8988T (cell line): Measurements from ENCODE around the gene PRAF2.

ENCODE experiments used
- DNase-seq: peaks from one replicate; pipeline ENCODE4 v3.0.0; 2011

PRAF2 gene

GRCh38 chrX:49071877-49072711 is 1.7 kb downstream of the PRAF2 start:
- DNase-seq = peak; percentile 47

GRCh38 chrX:49070988-49071387 is 2.8 kb downstream of the PRAF2 start:
- DNase-seq = no peak

- peak; percentile 51 for DNase-seq
Measured at GRCh38 chrX:49069038-49069437, 4.8 kb downstream of the PRAF2 start.

DNA sequence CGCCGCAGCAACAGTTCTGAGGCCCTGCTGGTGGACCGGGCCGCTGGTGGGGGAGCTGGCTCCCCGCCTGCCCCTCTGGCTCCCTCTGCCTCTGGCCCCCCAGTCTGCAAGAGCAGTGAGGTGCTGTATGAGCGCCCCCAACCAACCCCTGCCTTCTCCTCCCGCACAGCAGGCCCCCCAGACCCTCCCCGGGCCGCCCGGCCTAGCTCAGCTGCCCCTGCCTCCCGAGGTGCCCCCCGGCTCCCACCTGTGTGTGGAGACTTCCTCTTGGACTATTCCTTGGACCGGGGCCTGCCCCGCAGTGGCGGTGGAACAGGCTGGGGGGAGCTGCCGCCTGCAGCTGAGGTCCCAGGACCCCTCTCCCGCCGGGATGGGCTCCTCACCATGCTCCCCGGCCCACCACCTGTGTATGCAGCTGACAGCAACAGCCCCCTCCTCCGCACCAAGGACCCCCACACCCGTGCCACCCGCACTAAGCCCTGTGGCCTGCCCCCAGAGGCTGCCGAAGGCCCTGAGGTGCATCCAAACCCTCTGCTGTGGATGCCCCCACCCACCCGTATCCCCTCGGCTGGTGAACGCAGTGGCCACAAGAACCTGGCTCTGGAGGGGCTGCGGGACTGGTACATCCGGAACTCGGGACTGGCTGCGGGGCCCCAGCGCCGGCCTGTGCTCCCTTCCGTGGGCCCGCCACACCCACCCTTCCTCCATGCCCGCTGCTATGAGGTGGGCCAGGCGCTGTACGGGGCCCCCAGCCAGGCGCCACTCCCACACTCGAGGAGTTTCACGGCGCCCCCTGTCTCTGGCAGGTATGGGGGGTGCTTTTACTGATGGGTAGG is 6.3 kb downstream of the PRAF2 start:
- DNase-seq = peak; percentile 40

GRCh38 chrX:49066690-49067089 is 7.1 kb downstream of the PRAF2 start:
- DNase-seq = no peak

GRCh38 chrX:49066278-49066677 is 7.5 kb downstream of the PRAF2 start:
- DNase-seq = peak; percentile 23

DNA sequence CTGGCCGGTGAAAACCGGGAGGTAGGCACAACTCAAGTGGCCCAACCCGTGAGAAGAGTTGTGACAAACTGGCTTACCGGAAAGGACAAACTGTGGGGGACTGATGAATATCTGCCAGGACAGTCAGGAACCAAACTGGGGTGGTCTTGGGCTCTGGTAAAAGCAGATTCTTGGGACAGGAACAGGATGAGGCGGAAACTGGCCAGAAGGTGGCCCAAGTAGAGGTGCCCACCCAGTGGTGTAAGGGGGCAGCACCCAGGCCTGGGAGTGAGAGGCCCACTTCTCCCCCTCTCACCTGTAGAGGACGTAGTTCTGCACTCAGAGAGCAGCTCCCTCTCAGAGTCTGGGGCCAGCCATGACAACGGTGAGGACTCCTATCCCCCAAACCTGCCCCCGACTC is 9.1 kb downstream of the PRAF2 start:
- DNase-seq = peak; percentile 31

GRCh38 chrX:49064303-49064702 is 9.5 kb downstream of the PRAF2 start:
- no peak for DNase-seq

DNA sequence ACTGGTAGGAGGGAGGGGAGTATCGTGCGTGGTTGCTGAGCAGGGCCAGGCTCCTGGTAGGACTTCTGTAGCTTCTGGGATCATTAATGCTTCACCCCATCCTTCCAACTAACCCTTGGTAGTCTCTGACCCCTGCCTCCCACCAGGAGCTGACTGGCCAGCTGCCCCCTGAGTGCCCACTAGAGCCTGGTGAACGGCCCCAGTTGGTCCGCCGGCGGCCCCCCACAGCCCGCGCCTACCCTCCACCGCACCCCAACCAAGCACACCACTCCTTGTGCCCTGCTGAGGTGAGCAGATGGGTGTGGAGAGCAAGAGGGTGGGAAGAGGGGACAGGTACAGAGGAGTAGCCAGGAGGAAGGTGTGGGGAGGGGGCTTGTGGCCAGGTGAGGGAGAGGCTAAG is 10.1 kb downstream of the PRAF2 start:
- no peak for DNase-seq

GRCh38 chrX:49061916-49062315 is 11.9 kb downstream of the PRAF2 start:
- no peak for DNase-seq

DNA sequence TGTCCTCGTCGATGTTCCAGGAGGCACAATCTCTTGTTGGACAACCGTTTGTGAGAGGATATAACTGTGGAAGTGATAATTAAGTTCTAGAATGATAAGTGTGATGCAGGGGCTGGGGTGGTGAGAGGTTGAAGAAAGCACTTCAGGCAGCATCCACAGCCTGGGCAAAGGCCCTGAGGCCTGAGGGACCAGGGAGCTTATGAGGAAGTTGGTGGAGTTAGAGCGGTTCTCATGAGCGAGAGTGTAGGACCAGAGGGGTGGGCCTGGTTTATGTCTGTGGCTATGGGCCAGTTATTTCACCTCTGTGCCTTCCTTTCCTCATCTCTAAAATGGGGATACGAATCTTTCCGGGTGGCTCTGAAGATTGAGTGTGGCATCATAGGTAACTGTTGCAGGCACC is 12.3 kb downstream of the PRAF2 start:
- DNase-seq = no peak

GRCh38 chrX:49060914-49061313 is 12.9 kb downstream of the PRAF2 start:
- no peak for DNase-seq

- peak; percentile 28 for DNase-seq
Measured at GRCh38 chrX:49059681-49060085, 14.1 kb downstream of the PRAF2 start.

DNA sequence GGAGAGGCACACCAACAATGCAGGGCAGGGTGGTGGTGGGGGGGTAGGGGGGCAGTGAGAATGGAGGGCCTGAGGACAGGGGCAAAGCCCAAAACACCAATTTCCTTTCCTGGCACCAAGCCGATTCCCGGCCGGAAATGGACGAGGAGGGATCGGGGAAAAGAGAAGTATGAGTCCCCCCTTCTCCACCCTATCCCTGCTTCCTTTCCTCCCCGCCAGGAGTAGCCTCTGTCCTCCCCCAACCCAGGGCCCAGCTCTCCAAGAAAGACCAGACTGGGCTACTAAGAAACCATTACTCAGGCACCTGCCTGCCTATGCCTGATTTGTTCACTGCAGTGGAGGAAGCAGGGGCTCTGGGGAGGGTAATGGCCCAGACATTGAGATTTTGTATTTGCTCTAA is 14.6 kb downstream of the PRAF2 start:
- no peak for DNase-seq

- DNase-seq = no peak
Measured at GRCh38 chrX:49058794-49059193, 15.0 kb downstream of the PRAF2 start, which contains the start of gene CCDC120. TSS of gene CCDC120 (plus strand) at chrX:49058999. CDS start at chrX:49062042, 3,043 bp downstream.

- no peak for DNase-seq
Measured at GRCh38 chrX:49054073-49054762, 19.6 kb downstream of the PRAF2 start.

GRCh38 chrX:49053223-49054072 is 20.4 kb downstream of the PRAF2 start:
- DNase-seq = peak; percentile 72

DNA sequence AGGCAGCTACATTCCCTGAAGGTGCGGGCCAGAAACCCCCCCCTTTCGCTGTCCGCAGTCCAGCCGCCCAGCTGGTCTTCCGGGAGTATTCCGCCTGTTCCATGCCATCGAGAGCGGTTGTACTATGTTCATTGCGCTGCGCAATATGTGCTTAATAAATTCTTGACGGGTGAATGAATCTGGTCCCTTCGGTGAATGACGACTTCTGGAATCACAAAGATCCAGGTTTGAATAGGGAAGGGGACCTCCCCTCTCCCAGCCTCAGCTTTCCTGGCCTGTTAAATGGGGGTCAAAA is 29.9 kb downstream of the PRAF2 start:
- no peak for DNase-seq

- DNase-seq = peak; percentile 80
Measured at GRCh38 chrX:49043220-49043986, 30.4 kb downstream of the PRAF2 start, which contains the start of gene TFE3. TSS of gene TFE3 (minus strand) at chrX:49043357. CDS start at chrX:49043226, 131 bp downstream.

GRCh38 chrX:49042581-49043219 is 31.1 kb downstream of the PRAF2 start:
- no peak for DNase-seq
